ENCODE data around the gene IL2RG.

Gene IL2RG

GRCh38 chrX:71111141-71111843, at the start of gene IL2RG:
IL2RG (minus strand) TSS chrX:71111577; CDS start chrX:71111539, 38 bp downstream.
- DNase-seq, result peak; percentile 54

- DNase-seq, result no peak
Measured at GRCh38 chrX:71160475-71160874, 49.1 kb upstream of the IL2RG start.

- no peak for DNase-seq
Measured at GRCh38 chrX:71159335-71159734, 48.0 kb upstream of the IL2RG start.

GRCh38 chrX:71158603-71159002, 47.2 kb upstream of the IL2RG start:
- DNase-seq, result no peak

- DNase-seq, result no peak
Measured at GRCh38 chrX:71154641-71155040, 43.3 kb upstream of the IL2RG start.

GRCh38 chrX:71154196-71154595, 42.8 kb upstream of the IL2RG start:
- DNase-seq, result no peak

- DNase-seq, result no peak
Measured at GRCh38 chrX:71151366-71151765, 40.0 kb upstream of the IL2RG start.

GRCh38 chrX:71148278-71148663, 36.9 kb upstream of the IL2RG start:
- DNase-seq, result no peak

- no peak for DNase-seq
Measured at GRCh38 chrX:71147496-71148277, 36.3 kb upstream of the IL2RG start.

GRCh38 chrX:71144651-71145050, 33.3 kb upstream of the IL2RG start, which contains the start of gene NLGN3:
NLGN3 (plus strand) TSS chrX:71144841; CDS start chrX:71147750, 2,909 bp downstream.
- no peak for DNase-seq

GRCh38 chrX:71143508-71143907, 32.1 kb upstream of the IL2RG start:
- DNase-seq, result no peak

GRCh38 chrX:71140440-71140839, 29.1 kb upstream of the IL2RG start:
- no peak for DNase-seq

- DNase-seq, result no peak
Measured at GRCh38 chrX:71131510-71131909, 20.1 kb upstream of the IL2RG start.

GRCh38 chrX:71128915-71129765, 17.8 kb upstream of the IL2RG start:
- peak; percentile 74 for DNase-seq

- no peak for DNase-seq
Measured at GRCh38 chrX:71128166-71128833, 16.9 kb upstream of the IL2RG start.

GRCh38 chrX:71118985-71119535, 7.7 kb upstream of the IL2RG start:
- no peak for DNase-seq

- DNase-seq, result peak; percentile 83
Measured at GRCh38 chrX:71118032-71118984, 6.9 kb upstream of the IL2RG start, which contains the start of gene MED12. MED12 (plus strand) TSS chrX:71118596; CDS start chrX:71118755, 159 bp downstream.

GRCh38 chrX:71117358-71117757, 6.0 kb upstream of the IL2RG start:
- DNase-seq, result no peak

GRCh38 chrX:71111921-71112431, 599 bp upstream of the IL2RG start:
- DNase-seq, result no peak

GRCh38 chrX:71109051-71109450, 2.3 kb downstream of the IL2RG start:
- DNase-seq, result no peak
